Mesothelial cell of epicardium (in vitro differentiated cells): ENCODE data around the gene SLC8A1. TPM values are rescaled to one million over a fixed set of nuclear protein-coding genes. Genes with fewer than 3 reads are reported as not detected.
A peak's percentile ranks its signal among the peaks of the same experiment; 100 is the strongest.

ENCODE experiments used
- DNase-seq, 2 experiments: peaks; one replicate each; pipeline ENCODE4 v3.0.0; 2021; ENCODE audit warnings: low spot score in 2 of 2; ENCODE audit not compliant: unreplicated experiment in 2 of 2
- H3K27ac Mint-ChIP-seq: 2 replicates; pipeline ENCODE4 v1.8.0; 2021; ENCODE audit warnings: mixed read lengths
- H3K27me3 Mint-ChIP-seq: 2 replicates; pipeline ENCODE4 v1.8.0; 2021; ENCODE audit warnings: low read depth, mixed read lengths
- H3K36me3 Mint-ChIP-seq: 2 replicates; pipeline ENCODE4 v1.8.0; 2021; ENCODE audit warnings: mixed read lengths
- H3K4me1 Mint-ChIP-seq: 2 replicates; pipeline ENCODE4 v1.8.0; 2021; ENCODE audit warnings: mixed read lengths
- H3K4me3 Mint-ChIP-seq: 2 replicates; pipeline ENCODE4 v1.8.0; 2021; ENCODE audit warnings: mild to moderate bottlenecking, moderate library complexity, mixed read lengths
- H3K9me3 Mint-ChIP-seq: 2 replicates; pipeline ENCODE4 v1.8.0; 2021; ENCODE audit warnings: mixed read lengths
- total RNA-seq: library from RNA; stranded (reverse); gene quantifications from 3 replicates; pipeline ENCODE4 v1.2.1, GENCODE V29; 2021
- TF ChIP-seq, protein P1 (sequence below): fragments of 200-600 bp; sonication (generic); IDR thresholded peaks from one replicate; pipeline ENCODE4 v1.5.0; 2021; ENCODE audit warnings: antibody characterized with exemption; ENCODE audit not compliant: unreplicated experiment

The SLC8A1 gene
- total RNA-seq, 1 donor from 2014 or later = 29.6 TPM

DNA sequence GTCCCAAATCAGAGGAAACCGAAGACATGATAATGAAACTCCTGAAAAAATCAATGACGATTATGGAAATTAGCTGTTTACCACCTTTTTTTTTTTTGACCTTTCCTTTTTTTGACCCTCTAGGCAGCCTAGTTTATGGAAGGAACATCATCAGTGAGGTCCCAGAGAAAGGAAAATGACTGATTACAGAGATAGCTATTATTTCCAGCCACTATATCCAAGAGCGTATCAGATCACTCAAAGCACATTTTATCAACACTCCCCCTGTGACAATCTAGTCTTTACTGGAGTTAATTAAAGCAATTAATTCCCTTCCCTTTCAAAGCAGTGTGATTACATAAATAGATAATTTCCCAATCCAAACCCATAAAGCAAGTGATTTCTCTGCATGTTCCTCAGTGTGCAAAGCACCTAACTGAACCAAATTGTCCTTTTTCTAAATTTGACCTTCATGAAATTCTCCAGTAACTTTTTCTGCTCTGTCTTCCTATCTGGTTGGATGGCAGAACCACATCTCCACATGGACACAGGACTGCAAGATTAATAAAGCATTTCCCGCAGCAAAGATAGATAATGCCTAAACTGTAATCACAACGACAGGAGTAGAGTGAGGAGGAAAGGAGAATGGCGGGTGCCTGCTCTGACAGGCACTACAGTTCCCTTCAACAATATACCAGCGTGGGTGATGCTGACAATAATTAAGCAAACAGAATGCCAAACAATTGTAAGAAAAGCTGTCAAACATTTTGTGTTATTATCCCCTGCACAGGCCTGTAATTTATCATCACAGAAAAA lies 194.4 kb downstream of the SLC8A1 start:
- DNase-seq = no peak
- Mint-ChIP-seq H3K9me3 (peaks cover 3% of the 10 kb centered on the region), H3K27ac (no peak overlapping the region), H3K36me3 (no peaks in the 10 kb centered on the region), H3K4me3 (no peak overlapping the region), H3K27me3 (no peaks in the 10 kb centered on the region), H3K4me1 (peaks cover 8% of the 10 kb centered on the region)
- TF ChIP-seq, protein P1, sequence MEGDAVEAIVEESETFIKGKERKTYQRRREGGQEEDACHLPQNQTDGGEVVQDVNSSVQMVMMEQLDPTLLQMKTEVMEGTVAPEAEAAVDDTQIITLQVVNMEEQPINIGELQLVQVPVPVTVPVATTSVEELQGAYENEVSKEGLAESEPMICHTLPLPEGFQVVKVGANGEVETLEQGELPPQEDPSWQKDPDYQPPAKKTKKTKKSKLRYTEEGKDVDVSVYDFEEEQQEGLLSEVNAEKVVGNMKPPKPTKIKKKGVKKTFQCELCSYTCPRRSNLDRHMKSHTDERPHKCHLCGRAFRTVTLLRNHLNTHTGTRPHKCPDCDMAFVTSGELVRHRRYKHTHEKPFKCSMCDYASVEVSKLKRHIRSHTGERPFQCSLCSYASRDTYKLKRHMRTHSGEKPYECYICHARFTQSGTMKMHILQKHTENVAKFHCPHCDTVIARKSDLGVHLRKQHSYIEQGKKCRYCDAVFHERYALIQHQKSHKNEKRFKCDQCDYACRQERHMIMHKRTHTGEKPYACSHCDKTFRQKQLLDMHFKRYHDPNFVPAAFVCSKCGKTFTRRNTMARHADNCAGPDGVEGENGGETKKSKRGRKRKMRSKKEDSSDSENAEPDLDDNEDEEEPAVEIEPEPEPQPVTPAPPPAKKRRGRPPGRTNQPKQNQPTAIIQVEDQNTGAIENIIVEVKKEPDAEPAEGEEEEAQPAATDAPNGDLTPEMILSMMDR = no peak

DNA sequence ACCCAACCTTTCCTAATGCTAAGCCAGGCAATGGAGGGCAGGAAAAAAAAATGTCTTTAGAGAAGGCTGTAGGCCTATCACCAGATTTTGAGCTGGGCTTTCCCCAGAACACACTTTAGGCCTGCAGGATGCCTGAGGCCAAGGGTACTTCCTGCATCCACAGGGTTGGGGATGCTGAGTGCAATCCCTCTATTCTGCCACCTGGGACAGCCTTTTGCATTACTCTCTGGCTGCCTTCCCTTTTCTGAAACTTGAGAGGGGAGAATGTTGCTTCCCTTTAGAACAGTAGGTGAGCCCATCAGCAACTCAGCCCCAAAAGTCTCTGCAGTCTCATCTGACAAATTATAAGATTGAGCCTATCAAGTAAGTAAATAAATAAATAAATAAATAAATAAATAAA lies 195.2 kb downstream of the SLC8A1 start:
- H3K36me3 Mint-ChIP-seq = no peaks in the 10 kb centered on the region
- DNase-seq = no peak
- no peak overlapping the region for H3K4me3 Mint-ChIP-seq
- H3K27me3 Mint-ChIP-seq = no peaks in the 10 kb centered on the region
- H3K9me3 Mint-ChIP-seq = no peaks in the 10 kb centered on the region
- no peak overlapping the region for H3K27ac Mint-ChIP-seq
- H3K4me1 Mint-ChIP-seq = peaks cover 8% of the 10 kb centered on the region
- TF ChIP-seq, protein P1 = no peak

DNA sequence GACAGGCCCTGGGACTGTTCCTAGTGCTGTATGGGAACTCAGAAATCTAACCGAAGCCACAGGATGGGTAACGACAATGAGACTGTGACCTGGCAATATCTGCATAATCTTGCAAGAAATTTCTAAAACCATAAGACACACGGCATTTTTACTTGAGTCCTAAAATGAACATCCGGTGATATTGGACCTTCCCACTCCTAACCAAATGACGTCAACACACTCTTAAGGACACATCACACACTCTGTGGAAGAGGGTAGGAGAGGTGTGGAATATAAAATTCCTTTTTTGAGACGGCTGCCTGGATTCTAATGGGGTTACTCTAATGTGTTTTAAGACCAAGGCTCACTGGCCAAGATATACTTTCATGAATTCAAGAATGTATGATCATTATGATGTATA lies 195.9 kb downstream of the SLC8A1 start:
- no peaks in the 10 kb centered on the region for H3K27me3 Mint-ChIP-seq
- no peak overlapping the region for H3K27ac Mint-ChIP-seq

DNA sequence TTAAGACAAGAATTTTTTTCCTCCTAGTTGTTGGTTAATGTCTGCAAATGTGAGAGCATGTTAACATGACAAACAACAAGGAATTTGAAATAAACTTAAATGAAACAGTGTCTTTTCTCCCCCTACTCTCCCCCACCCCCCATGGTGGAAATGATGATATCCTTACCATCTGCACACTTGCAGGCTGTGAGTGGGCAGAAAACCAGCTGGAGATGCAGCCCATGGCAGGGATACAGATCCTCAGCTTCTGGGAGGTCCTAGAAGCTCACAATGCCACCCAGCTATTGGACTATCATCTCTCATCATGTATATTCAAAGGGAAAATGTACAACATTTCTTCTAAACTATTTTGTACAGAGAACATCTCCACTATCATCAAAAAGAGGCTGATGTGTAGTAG lies 196.8 kb downstream of the SLC8A1 start:
- DNase-seq = no peak
- Mint-ChIP-seq H3K4me3 (no peak overlapping the region), H3K4me1 (peaks cover 10% of the 10 kb centered on the region), H3K9me3 (no peaks in the 10 kb centered on the region), H3K27me3 (no peaks in the 10 kb centered on the region), H3K27ac (no peak overlapping the region), H3K36me3 (no peaks in the 10 kb centered on the region)
- TF ChIP-seq, protein P1 = no peak

More for the DNA sequence above, 195.9 kb downstream of the SLC8A1 start:
- Mint-ChIP-seq H3K9me3 (no peaks in the 10 kb centered on the region), H3K4me1 (peaks cover 12% of the 10 kb centered on the region), H3K4me3 (no peak overlapping the region), H3K36me3 (no peaks in the 10 kb centered on the region)
- TF ChIP-seq, protein P1 = no peak
- no peak for DNase-seq

DNA sequence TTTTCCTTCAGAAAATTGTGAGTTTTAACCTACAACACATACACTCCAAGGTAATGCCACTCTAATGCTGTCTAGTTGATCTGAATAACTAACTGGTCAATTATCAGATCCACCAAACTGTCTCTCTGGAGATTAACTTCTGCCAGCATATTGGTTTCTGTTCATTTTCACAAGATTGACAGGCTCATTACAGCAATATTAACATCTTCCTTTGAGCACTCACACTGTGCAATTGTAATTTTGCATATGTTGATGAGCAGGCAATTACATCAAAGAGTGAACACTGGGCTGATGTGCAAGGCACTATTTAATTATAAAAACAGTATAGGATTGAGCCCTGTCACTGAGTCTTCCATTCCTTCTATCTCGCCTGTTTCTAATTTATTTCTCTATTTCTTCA lies 197.3 kb downstream of the SLC8A1 start:
- Mint-ChIP-seq H3K36me3 (no peaks in the 10 kb centered on the region), H3K27ac (no peak overlapping the region), H3K4me3 (no peak overlapping the region), H3K27me3 (no peaks in the 10 kb centered on the region), H3K4me1 (peaks cover 13% of the 10 kb centered on the region), H3K9me3 (no peaks in the 10 kb centered on the region)
- TF ChIP-seq, protein P1 = no peak
- no peak for DNase-seq

DNA sequence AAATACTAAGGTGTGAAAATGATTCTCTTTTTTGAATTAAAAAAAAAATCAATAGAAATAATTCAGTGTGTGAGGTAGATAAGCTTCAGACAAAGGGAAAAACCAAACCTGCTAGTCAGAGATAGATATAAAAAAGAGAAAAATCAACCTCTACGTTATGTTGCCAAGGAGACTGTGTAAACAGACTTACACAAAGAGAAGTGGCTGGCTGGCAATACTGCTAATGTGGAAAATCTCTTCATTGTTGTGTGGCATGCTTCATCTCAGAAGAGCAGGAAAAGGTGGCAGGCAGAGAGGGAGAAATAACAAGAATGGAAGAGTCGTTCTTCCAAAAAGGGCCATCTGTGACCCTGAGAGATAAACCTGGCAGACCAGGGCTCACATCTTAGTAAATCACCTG lies 200.8 kb downstream of the SLC8A1 start:
- TF ChIP-seq, protein P1 = no peak
- Mint-ChIP-seq H3K9me3 (no peaks in the 10 kb centered on the region), H3K4me1 (peaks cover 7% of the 10 kb centered on the region), H3K4me3 (no peak overlapping the region), H3K36me3 (no peaks in the 10 kb centered on the region), H3K27me3 (no peaks in the 10 kb centered on the region), H3K27ac (peak overlapping the region; percentile 32)
- no peak for DNase-seq
